Mucosa of descending colon (tissue), 3 donors: ENCODE data around the gene RPL4. TPM values are rescaled to one million over a fixed set of nuclear protein-coding genes. Genes with fewer than 3 reads are reported as not detected.

Experiments used
- ATAC-seq: fragments of 200-7000 bp; cut with Tn5 transposase; one replicate; pipeline ENCODE4 v1.9.1; 2020; ENCODE audit warnings: mild to moderate bottlenecking, moderate library complexity
- DNase-seq, 3 donors: peaks; one replicate each; pipeline ENCODE4 v3.0.0-alpha.2; 2020
- H3K36me3 ChIP-seq: fragments of 200-600 bp; one replicate; pipeline ENCODE4 v1.8.0; 2021; ENCODE audit warnings: low read depth, mild to moderate bottlenecking
- H3K4me1 ChIP-seq: fragments of 200-600 bp; one replicate; pipeline ENCODE4 v1.8.0; 2021; ENCODE audit warnings: low read depth, mild to moderate bottlenecking
- H3K4me3 ChIP-seq: fragments of 200-600 bp; one replicate; pipeline ENCODE4 v1.8.0; 2021; ENCODE audit warnings: mild to moderate bottlenecking
- H3K9me3 ChIP-seq: fragments of 200-600 bp; one replicate; pipeline ENCODE4 v1.8.0; 2021; ENCODE audit warnings: mild to moderate bottlenecking
- CTCF ChIP-seq: fragments of 200-600 bp; IDR thresholded peaks from one replicate; pipeline ENCODE4 v1.8.0; 2022; ENCODE audit warnings: antibody characterized with exemption, mild to moderate bottlenecking
- intact Hi-C, 2 donors: fragments of 100-400 bp; cut with DNase I in 1 of 2; cut with micrococcal nuclease in 1 of 2; formaldehyde crosslinking; loops; one replicate each; pipeline versions ENCODE4 v1.11.0 to v1.11.1; 2022; cut with DNase I, micrococcal nuclease
- total RNA-seq, 3 donors: library from RNA; stranded (reverse); fragmentation: NEBNext Ultra II Directional in 2 of 3; extraction: Animal tissue kit (Norgen Biotek cat#: 25700) in 2 of 3; gene quantifications; one replicate each; pipeline versions ENCODE4 v1.2.1 to v1.2.4, GENCODE V29; 2021 to 2023
- donor health status: DM: no; HTN: no; CAD: no; lungs with moderate emphysema.
- donor health status: DM: no; HTN: no; CAD: no.
- donor health status: DM: no; HTN: yes; CAD: no.

The RPL4 gene
- total RNA-seq, 3 donors from 2014 or later = 1,087 to 1,829 (median 1,623) TPM

GRCh38 chr15:66481107-66481856 lies 23.4 kb downstream of the RPL4 start:
- Histone ChIP-seq H3K9me3 (no peaks in the 10 kb centered on the region), H3K4me3 (no peak overlapping the region), H3K36me3 (no peaks in the 10 kb centered on the region), H3K4me1 (no peaks in the 10 kb centered on the region)
- ATAC-seq = no peak
- no peak for TF ChIP-seq CTCF
- DNase-seq = no peak
- intact Hi-C loops = no loop called here

DNA sequence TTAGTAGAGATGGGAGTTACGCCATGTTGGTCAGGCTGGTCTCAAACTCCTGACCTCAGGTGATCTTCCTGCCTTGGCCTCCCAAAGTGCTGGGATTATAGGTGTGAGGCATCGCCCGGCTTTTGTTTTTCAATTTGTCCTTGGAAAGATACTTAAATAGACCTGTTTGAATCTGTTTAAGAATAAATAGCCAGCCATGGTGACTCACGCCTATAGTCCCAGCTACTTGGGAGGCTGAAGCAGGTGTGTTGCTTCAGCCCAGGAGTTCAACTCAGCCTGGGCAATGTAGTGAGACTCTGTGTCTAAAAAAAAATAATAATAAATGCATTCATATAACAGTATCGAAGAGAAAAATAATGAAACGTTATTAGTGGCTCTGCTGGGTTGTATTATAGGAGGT lies 24.4 kb downstream of the RPL4 start:
- no peak overlapping the region for H3K4me3 ChIP-seq
- no peaks in the 10 kb centered on the region for H3K4me1 ChIP-seq
- TF ChIP-seq CTCF = no peak
- H3K9me3 ChIP-seq = no peaks in the 10 kb centered on the region
- no peaks in the 10 kb centered on the region for H3K36me3 ChIP-seq
- ATAC-seq (no peak), DNase-seq (no peak)
- intact Hi-C loops = no loop called here

DNA sequence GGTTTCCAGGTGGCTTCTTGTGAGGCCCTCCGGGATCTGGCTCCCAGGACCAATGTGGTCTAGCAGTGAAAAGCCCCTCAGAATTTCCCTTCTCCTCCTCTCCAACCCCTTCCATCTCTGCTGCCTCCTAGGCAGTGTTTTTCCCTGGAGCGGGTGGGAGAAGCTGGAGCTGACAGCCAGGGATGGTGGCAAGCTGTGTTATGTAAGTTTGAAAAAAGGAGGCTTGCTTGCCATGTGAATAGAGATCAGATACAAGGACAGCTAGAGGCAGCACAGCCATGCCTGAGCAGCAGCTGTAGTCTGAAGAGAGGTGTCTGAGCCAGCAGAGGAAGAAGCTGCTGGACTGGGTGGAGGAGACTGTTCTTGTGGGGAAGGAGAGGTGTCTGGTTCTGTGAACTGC lies 27.6 kb downstream of the RPL4 start:
- Histone ChIP-seq H3K4me3 (no peak overlapping the region), H3K4me1 (no peaks in the 10 kb centered on the region), H3K9me3 (no peaks in the 10 kb centered on the region), H3K36me3 (no peaks in the 10 kb centered on the region)
- ATAC-seq (no peak), DNase-seq (no peak)
- intact Hi-C loops = no loop called here
- TF ChIP-seq CTCF = no peak

- DNase-seq = no peak
- TF ChIP-seq CTCF = no peak
- H3K36me3 ChIP-seq = no peaks in the 10 kb centered on the region
- H3K4me1 ChIP-seq = no peaks in the 10 kb centered on the region
- intact Hi-C loops = no loop called here
- no peak for ATAC-seq
- H3K9me3 ChIP-seq = no peaks in the 10 kb centered on the region
- H3K4me3 ChIP-seq = no peak overlapping the region
These were observed 28.1 kb downstream of the RPL4 start for GRCh38 chr15:66476535-66476934.

DNA sequence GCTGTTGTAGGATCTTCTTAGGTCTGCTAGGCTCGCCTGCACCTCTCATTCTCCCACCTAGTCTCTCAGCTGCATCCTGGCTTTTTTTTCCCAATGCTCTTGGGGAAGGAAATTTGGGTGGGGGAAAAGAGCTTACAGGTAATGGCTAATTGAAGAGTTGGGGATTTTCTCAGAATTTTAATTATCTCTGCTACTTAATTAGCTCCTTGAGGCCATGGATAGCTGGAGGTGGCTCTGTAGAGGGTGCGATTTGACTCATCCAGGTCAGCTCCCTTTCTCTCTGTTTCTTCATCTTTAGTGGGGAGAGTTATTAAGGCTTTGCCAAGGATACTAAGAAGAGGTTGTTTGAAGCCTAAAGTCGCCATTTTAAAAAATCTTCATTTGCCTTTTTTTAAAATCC lies 29.7 kb downstream of the RPL4 start:
- Histone ChIP-seq H3K4me1 (no peaks in the 10 kb centered on the region), H3K36me3 (no peaks in the 10 kb centered on the region), H3K9me3 (no peaks in the 10 kb centered on the region), H3K4me3 (no peak overlapping the region)
- ATAC-seq = no peak
- intact Hi-C loops = no loop called here
- no peak for DNase-seq
- TF ChIP-seq CTCF = no peak

GRCh38 chr15:66474135-66474534 lies 30.5 kb downstream of the RPL4 start:
- H3K4me3 ChIP-seq = no peak overlapping the region
- H3K4me1 ChIP-seq = no peaks in the 10 kb centered on the region
- intact Hi-C loops = no loop called here
- H3K9me3 ChIP-seq = no peaks in the 10 kb centered on the region
- no peak for TF ChIP-seq CTCF
- H3K36me3 ChIP-seq = no peaks in the 10 kb centered on the region
- no peak for DNase-seq
- ATAC-seq = no peak
